Renal cortical epithelial cell (primary cell): Measurements from ENCODE around the gene ARL15. TPM values are rescaled to one million over a fixed set of nuclear protein-coding genes. Genes with fewer than 3 reads are reported as not detected.
"Not testable (repeated sequence)": the region's sequence is repeated elsewhere in the genome, so short reads cannot be mapped to it uniquely, and the experiment has no call there.

Experiments
- DNase-seq: peaks from one replicate; pipeline ENCODE4 v3.0.0-alpha.2; 2011; ENCODE audit warnings: low read depth
- total RNA-seq: library from RNA; depleted of rRNA; stranded (reverse); fragments of >200 nt; gene quantifications from 2 replicates; pipeline ENCODE4 v1.2.3, GENCODE V29; 2014

ARL15 gene
- total RNA-seq, 1 donor from 2014 or later: 27.7 TPM

DNA sequence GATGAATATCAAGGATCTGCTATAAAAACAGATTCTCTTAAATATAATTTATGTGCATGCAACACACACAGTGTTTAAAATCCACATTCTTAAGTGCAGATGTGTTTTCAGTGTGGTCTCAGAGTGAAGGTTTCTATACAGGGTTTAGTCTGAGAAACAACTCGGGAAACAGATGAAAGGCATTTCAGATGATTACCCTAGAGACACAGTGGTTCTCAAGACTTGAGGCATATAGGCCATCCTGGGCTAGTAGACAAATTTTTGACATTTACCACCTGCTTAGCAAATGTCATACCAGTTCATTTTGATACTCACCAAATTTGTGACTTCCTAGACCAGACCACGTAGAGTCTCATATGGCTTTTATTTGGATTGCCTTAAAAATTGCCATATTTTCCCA is 216.5 kb downstream of the ARL15 start:
- DNase-seq: no peak

DNA sequence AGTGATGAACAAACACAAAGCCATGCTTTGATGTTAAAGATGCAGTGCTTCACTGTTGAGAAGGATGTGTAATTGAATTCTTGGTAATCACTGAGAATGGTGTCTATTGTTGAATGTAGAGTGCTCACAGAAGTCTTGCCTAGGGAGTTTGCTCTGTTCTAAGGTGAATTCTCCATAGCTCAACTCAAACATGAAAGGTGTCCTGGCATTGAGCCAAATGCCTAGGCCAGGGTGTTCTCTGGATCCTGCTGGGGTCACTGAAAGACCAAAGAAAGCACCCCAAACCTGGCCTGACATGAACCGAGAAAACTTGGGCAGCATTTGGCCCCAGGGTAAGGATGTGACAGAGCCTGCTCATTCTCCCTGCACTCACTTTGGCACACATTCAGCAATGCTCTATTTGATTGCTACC is 217.3 kb downstream of the ARL15 start:
- peak; percentile 26 for DNase-seq

DNA sequence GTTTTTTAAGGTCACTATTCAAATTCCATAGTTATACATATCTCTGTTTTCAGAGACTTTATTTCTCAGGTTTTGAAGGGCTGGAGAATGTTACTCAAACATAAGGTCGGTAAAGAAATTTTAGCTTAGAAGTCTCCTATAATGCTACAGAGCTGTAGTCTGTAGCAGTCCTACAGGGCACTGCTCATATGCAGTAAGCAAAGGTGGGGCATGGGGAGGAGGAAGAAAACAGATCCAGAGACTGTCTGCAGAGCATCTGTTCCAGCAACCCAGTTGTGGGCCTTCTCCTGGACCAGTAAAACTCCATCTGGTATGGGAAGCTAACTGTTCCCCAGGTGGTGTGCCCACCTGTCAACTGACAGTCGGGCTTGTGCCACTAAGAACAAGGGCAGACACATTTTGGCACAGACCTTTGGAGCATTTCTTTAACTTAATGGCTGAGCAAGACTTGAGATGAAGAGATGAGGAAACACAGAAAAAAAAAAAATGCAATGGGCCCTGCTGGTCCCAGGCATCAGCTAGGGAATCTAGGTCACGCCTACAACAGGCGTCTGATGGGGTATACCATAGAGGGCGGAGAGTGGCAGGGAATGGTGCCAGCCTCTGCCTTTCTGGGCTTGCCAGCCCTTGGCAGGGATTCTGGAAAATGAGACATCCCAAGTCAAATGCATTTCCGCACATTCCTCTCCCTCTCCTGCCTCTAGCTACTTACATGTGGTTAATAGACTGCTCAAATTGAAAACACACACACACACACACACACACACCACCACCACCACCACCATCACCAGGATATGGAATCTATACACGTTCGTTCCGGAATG is 218.9 kb downstream of the ARL15 start:
- DNase-seq: no peak

- DNase-seq: peak; percentile 40
Measured at GRCh38 chr5:54090495-54091120, 219.8 kb downstream of the ARL15 start.

DNA sequence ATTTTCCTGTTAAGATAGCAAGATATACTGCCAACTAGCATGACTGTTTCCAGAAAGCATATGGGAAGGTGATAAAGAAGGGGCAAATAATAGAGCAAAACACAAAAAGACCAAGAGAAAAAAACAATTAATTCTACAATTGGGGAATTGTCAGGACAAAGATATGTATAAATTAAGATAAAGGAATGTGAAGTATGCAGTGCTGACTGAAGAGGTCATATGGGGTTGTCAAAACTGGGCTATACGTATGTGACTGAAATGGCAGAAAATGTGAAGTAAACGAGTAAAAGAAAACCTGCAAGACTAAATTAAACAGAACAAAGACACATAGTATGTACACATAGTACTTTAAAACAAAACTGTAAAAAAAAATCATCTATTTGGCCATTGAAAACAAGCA is 222.3 kb downstream of the ARL15 start:
- DNase-seq: peak; percentile 26

DNA sequence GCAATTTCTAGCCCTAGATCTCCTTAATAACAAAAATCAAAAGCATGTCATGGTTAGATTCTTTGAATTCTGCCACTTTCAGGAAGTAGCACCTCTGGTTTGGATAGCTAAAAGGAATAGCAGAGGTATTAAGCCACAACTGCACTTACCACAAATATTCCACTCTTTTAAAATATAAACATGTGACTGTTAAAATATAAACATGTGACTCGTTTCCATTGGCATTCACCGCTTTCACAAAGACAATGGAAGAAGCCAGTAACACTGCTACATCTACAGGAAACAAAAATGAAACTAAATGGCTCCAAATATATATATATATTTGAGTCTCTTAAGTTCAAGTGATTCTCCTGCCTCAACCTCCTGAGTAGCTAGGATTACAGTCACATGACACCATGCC is 222.9 kb downstream of the ARL15 start:
- DNase-seq: peak; percentile 76

DNA sequence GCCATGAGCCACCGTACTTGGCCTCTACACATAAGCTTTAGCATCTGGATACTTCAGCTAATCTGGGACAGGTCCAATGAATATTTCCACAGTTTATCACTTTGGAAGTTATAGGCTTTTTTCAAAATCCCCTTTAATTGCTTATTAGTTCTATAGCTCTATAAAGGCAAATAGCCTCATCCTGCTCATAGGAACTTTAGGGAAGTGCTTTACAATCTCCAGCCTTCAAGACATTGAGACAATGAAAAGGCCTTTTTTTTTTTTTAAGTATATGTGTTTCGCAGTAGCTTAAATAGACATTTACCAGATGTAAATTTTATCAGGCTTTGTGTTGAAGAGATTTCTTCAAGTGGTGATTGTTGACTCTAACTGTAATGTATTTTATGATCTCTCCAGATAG is 224.2 kb downstream of the ARL15 start:
- DNase-seq: no peak

DNA sequence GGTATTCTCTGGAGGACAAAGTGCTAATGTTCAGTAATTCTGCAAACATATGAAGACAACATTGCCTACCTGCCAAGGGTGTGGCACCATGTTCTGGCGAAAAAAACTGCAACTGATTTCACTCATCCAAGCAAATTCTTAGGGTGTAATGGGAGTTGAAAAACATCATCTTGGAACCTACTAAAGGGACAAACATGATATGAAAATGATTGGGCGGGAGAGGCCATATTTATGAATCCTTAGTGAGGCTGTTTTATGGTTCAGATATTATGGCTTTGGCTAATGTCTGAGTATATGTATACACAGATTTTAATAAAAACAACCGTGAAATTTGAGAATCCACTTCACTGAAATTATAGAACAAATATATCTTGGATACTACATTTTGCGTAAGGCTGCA is 225.7 kb downstream of the ARL15 start:
- DNase-seq: no peak

DNA sequence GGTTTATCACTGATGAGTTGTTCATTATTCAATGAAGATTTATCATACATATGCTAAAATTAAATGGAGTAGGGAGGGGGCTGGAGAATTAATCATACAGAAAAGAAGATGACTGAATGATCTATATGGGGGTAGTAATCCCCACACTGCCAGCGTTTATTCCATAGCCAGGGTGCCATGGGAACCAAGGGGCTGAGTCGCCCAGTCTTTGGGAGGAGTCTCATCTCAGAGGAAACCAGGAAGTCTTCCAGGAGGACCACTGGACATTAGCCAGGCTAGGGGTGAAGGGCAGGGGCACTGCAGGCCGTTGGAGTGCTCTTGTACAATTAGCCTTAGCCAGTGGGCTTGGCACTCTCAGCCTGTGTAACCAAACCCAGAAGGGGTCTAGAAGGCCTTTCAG is 226.5 kb downstream of the ARL15 start:
- DNase-seq: no peak

- DNase-seq: no peak
Measured at GRCh38 chr5:54083245-54083644, 227.1 kb downstream of the ARL15 start.

- DNase-seq: no peak
Measured at GRCh38 chr5:54081415-54081814, 229.0 kb downstream of the ARL15 start.

DNA sequence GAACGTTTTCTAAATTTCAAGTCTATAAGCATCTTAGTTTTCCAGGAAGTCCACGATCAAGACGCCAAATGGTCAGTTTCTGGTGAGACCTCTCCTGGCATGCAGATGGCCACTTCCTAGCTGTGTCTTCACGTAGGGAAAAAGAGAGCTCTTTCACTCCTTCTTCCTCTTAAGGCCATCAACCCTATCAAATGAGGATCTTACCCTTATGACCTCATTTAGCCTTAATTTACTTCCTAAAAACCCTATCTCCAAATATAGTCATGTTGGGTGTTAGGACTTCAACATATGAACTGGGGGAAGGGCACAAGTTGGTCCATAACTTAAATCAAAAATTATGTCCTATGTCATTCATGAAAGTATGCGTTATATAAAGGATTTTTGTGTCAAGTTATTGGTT is 229.5 kb downstream of the ARL15 start:
- no peak for DNase-seq

GRCh38 chr5:54073735-54074134 is 236.6 kb downstream of the ARL15 start:
- no peak for DNase-seq

DNA sequence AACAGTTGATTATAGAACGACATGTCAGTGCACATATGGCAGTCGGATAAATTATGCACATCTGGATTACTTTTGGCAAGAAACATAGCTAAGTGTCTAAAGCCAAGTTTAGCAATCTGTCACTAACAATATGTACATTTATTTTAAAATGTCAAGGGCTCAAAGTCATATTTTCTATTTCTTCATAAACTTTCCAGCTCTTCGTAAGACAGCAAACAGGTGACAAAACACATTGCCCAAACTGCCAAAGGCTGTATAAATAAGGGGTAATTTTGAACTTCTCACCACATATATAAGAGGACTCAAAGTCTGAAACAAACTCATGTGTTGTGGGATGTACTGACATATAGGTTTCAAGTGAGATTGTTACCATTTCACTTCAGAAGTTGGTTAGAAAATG is 237.2 kb downstream of the ARL15 start:
- no peak for DNase-seq

- DNase-seq: no peak
Measured at GRCh38 chr5:54066433-54066832, 243.9 kb downstream of the ARL15 start.

DNA sequence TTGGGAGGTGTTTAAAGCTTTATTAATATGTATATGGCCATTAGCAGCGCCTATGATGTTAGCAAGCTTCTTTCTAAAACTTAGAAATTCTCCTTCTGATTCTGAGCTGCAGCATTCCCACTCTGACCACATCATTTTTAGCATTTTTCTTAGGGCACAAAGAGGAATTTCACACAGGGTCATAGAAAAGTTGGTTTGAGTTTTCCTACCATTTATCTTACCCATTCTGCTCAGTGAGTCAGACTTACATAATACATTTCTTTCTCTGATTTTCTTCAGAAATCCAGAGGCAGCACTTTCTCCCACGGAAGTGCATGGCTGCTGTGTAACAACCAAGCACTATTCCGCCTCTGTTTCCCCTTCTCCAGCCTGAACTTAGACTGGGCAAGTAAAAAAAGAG is 246.6 kb downstream of the ARL15 start:
- peak; percentile 77 for DNase-seq

GRCh38 chr5:54062958-54063357 is 247.4 kb downstream of the ARL15 start:
- peak; percentile 32 for DNase-seq

DNA sequence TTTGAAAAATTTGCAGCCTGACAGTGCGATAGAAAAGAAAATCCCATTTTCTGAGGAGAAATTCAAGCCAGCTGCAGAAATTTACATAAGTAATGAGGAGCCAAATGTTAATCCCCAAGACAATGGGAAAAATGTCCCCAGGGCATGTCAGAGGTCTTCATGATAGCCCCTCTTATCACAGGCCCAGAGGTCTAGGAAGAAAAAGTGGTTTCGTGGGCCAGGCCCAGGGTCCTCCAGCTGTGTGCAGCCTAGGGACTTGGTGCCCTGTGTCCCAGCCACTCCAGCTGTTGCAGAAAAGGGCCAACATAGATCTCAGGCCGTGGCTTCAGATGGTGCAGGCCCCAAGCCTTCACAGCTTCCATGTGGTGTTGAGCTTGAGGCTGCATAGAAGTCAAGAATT is 249.5 kb downstream of the ARL15 start:
- DNase-seq: not testable (repeated sequence)

GRCh38 chr5:54049963-54050362 is 260.4 kb downstream of the ARL15 start:
- DNase-seq: no peak

GRCh38 chr5:54049144-54049543 is 261.2 kb downstream of the ARL15 start:
- DNase-seq: no peak

- no peak for DNase-seq
Measured at GRCh38 chr5:54045077-54045792, 265.1 kb downstream of the ARL15 start.

DNA sequence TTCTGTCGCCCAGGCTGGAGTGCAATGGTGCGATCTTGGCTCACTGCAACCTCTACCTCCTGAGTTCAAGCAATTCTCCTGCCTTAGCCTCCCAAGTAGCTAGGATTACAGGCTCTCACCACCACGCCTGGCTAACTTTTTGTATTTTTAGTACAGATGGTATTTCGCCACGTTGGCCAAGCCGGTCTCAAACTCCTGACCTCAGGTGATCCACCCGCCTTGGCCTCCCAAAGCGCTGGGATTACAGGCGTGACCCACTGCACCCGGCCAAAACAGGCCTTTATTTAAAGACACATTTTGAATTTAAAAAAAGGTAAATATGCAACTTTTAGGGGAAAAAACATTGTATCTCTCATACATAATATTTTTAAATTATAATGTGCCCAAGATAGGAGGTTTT is 266.1 kb downstream of the ARL15 start:
- DNase-seq: not testable (repeated sequence)

DNA sequence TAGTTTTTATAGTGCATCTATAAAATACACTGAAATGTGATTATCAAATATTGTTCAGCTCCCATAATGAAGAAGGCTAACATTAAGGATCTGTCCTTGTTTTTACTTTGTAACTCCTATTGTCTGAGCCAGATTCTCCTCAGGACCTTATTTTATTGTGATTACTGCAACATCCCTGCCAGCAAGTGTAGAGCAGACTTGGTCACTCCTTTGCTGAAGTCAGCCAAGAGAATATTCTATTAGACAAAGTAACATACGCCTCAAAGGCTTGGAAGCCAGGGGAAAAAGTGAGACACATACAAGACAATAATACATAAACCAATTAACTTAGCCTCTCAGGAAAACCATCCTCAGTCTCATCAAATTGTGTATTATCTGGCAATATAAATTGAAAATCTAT is 269.6 kb downstream of the ARL15 start:
- no peak for DNase-seq
